ENCODE data around the gene PTCHD4.

DNA sequence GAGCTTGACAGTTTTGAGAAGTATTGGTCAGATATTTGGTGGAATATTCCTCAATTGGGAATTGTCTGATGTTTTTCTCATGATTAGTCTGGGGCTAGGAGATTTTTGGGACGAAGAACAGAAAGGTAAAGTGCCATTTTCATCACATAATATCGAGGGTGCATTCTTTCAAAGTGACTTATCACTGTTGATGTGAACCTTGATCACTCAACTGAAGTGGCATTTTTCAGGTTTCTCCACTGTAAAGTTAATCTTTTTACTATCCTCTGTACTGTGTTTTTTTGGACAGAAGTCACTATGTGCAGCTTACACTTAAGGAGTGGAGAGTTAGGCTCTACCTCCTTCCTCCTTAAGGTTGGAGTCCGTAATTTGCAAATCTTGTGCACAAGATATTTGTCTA, 39.2 kb downstream of the PTCHD4 start:
- TF ChIP-seq RAD21 (conservative IDR thresholded peaks at IDR 0.05 in 1 of 2, IDR thresholded peaks at IDR 0.05 in 1 of 2) (no peak), NFE2L2 (conservative IDR thresholded peaks at IDR 0.05; ENCODE audit: low read length) (no peak), POLR2A (IDR thresholded peaks at IDR 0.05; ENCODE audit: low read length) (no peak), MAFK (IDR thresholded peaks at IDR 0.05; ENCODE audit: partially characterized antibody) (no peak), HOXA7 (CRISPR knock-in tag; IDR thresholded peaks at IDR 0.05) (no peak)
- TF ChIP-seq, protein P1, sequence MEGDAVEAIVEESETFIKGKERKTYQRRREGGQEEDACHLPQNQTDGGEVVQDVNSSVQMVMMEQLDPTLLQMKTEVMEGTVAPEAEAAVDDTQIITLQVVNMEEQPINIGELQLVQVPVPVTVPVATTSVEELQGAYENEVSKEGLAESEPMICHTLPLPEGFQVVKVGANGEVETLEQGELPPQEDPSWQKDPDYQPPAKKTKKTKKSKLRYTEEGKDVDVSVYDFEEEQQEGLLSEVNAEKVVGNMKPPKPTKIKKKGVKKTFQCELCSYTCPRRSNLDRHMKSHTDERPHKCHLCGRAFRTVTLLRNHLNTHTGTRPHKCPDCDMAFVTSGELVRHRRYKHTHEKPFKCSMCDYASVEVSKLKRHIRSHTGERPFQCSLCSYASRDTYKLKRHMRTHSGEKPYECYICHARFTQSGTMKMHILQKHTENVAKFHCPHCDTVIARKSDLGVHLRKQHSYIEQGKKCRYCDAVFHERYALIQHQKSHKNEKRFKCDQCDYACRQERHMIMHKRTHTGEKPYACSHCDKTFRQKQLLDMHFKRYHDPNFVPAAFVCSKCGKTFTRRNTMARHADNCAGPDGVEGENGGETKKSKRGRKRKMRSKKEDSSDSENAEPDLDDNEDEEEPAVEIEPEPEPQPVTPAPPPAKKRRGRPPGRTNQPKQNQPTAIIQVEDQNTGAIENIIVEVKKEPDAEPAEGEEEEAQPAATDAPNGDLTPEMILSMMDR (IDR thresholded peaks at IDR 0.05) = no peak
